GM21528 (cell line): ENCODE measurements around the gene VPS26C.
"Not testable (repeated sequence)": the region's sequence is repeated elsewhere in the genome, so short reads cannot be mapped to it uniquely, and the experiment has no call there.

Experiments used
- ATAC-seq: cut with Tn5 transposase; IDR thresholded peaks from one replicate; pipeline ENCODE4 v1.9.1; 2021; ENCODE audit warnings: mild to moderate bottlenecking, moderate library complexity; ENCODE audit not compliant: unreplicated experiment, low FRiP score

VPS26C gene

DNA sequence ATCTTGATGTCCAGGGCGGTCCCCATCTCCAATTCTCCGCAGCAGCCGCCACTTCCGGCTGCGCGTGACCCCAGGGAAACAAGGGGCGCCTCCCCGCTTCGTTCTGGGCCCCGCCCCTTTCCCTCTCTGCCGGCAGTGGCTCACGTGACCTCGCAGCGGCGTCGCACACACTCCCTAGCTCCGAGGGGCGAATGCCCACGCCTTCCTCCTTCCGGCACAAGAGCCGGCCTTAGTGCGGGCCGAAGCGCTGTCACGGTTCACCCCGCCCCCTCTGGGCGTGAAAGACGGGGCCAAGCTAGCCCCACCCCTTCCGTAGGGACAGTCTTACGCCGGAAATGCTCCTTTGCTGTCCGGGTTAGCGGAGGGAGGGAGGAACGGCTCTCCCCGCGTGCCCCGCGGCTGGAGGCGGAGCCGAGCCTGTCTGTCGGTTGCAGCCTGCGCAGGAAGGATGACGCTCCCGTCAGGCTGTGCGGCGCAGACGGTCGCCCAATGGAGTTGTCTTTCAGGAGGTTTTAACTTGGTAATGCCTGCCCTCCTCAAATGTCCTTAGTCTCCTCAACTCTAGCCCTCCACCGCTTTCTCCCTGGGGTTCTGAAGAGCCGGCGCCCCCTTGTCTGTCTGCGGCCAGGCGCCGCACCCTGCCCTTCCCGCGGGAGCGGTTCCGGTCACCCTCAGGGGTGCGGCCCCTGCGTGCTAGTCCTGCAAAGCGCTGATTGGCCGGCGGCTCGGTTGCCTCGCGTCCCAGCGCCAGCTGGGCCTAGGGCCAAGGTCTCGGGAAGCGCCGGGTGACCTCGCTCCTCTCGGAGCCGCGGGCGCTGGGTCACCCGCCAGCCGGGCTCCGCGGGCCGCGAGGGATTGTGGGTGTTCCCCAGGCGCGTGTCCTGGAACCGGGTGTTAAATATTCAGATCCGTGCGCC is at the start of gene VPS26C:
Gene VPS26C, minus strand, starts transcription at position 66 of the 917 bp plus-strand sequence. Its CDS starts 40 bp downstream, at position 26.
- ATAC-seq, result peak; percentile 93

DNA sequence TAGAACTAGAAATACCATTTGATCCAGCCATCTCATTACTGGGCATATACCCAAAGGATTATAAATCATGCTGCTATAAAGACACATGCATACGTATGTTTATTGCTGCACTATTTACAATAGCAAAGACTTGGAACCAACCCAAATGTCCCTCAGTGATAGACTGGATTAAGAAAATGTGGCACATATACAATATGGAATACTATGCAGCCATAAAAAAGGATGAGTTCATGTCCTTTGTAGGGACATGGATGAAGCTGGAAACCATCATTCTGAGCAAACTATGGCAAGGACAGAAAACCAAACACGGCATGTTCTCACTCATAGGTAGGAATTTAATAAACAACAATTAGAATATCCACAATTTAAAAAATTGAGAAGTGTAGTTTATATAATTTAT is 48.9 kb upstream of the VPS26C start:
- ATAC-seq, result not testable (repeated sequence)

DNA sequence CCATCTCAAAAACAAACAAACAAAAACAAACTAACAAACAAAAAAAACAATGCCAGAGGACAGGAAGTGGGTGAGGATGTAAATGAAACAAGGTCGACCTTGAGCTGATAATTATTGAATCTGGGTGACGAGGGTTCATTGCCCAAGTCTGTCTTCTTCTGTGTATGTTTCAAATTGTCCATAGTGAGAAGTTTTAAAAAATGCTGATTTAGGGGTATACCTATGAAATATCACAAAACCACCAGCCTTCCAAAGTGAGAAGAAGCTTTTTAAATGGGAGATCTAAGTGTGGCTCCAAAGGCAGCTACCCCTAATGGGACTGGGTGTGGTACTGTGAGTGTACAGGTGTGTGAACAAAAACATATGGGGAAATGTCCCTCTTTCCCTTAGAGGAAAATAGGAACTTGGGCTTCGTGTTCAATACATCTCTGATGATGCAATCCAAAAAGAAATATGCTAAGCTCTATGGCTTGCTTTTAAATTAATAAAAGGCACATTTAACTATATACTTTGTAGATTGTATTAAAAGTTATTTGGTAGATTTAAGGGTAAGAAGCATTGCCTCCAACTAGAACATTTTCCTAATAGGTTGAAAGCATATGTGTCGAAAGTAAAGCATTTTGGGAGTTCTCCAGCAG is 33.1 kb upstream of the VPS26C start:
- ATAC-seq, result no peak

DNA sequence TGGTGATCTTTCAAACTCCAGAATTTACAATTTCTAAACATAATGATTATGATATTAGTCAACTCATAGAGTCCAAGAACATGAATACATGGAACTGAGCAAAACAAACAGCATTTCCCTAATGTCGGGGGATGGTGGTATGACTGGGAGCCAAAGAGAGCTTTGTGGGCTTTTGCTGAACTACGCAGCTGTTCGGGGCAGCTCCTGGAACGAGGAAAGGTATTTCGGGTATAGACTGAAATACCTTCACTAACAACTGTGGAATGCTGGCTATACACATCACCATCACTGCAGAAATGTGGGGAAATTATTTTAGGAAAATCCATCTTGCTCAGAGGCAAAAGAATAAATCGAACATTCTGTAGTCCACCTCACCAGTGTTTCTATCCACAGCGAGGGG is 30.2 kb upstream of the VPS26C start:
- no peak for ATAC-seq

DNA sequence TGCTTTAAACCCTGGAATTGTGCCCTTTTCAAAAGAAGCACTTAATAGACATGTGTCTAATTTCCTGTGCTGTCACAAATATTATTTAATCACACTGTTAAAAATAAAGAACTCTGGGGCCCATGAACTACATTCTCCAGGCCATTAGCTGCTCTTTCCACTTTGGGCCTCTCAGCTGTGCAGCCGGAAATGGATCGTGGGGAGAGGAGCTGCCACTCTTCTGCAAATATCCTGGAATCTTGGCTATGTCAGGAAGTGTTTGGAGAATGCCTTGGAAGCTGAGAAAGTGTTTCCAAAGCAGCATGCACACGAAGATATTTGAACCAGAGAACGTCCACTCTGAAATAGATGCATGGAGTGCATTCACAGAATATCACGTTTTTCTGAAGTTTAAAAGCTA is 27.5 kb upstream of the VPS26C start:
- no peak for ATAC-seq

DNA sequence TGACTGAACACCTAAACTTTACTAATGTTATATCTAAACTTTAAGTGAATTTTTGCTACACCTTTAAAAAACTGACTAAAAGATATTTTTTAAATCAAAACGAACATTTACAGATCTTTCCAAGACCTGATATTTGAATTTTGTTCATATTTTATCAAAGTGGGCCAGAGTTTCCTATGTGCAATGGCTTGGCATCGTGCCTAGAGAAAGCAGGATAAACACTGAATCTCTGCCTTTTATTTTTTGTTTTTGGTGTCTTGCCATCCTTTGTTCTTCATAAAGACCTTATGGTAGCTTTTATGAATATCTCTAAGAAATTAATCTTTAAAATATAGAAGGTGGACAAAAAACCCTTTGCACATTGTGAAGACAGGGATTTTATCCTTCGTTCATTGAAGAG is 25.8 kb upstream of the VPS26C start:
- no peak for ATAC-seq

DNA sequence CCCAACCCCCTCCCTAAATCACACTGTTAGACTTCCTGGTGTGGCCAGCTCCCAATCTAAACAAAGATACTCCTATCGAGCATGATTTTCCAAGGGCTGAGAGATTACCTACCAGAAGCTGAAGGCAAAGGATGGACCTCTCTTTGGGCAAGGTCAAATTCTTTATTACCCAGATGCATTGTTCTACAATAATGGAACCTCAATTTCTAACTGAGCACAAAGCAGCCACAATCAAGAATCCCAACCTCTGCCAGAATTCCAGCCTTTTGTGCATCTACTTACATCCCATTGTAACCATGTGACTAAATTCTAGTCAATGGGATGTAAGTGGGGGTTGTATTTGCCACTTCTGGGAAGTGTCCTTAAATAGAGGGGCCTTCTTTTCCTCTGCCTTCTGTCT is 24.9 kb upstream of the VPS26C start:
- ATAC-seq, result no peak

DNA sequence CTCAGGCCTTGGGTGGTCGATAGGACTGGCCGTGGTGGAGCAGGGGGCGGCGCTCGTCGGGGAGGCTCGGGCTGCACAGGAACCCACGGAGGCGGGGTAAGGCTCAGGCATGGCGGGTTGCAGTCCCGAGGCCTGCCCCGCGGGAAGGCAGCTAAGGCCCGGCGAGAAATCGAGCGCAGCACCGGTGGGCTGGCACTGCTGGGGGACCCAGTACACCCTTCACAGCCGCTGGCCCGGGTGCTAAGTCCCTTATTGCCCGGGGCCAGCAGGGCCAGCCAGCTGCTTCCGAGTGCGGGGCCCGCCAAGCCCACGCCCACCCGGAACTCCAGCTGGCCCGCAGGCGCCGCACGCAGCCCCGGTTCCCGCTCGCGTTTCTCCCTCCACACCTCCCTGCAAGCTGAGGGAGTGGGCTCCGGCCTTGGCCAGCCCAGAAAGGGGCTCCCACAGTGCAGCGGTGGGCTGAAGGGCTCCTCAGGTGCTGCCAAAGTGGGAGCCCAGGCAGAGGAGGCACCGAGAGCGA is 16.1 kb upstream of the VPS26C start:
- ATAC-seq, result not testable (repeated sequence)

DNA sequence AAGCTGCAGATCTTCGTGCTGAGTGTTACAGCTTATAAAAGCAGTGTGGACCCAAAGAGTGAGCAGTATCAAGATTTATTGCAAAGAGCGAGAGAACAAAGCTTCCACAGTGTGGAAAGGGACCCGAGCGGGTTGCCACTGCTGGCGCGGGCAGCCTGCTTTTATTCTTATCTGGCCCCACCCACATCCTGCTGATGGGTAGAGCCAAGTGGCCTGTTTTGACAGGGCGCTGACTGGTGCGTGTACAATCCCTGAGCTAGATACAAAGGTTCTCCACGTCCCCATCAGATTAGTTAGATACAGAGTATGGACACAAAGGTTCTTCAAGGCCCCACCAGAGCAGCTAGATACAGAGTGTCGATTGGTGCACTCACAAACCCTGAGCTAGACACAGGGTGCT is 15.5 kb upstream of the VPS26C start:
- not testable (repeated sequence) for ATAC-seq

DNA sequence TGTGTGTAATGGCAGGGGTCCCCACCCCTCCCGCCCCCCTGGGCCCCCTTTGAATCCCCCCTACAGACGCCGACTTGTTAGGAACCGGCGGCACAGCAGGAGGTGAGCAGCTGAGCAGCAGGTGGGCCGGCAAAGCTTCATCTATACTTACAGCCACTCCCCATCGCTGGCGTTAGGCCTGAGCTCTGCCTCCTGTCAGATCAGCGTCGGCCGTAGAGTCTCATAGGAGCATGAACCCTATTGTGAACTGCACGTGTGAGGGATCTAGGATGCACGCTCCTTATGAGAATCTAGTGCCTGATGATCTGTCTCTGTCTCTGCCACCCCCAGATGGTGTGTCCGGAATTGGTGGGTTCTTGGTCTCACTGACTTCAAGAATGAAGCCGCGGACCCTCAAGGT is 14.9 kb upstream of the VPS26C start:
- no peak for ATAC-seq

DNA sequence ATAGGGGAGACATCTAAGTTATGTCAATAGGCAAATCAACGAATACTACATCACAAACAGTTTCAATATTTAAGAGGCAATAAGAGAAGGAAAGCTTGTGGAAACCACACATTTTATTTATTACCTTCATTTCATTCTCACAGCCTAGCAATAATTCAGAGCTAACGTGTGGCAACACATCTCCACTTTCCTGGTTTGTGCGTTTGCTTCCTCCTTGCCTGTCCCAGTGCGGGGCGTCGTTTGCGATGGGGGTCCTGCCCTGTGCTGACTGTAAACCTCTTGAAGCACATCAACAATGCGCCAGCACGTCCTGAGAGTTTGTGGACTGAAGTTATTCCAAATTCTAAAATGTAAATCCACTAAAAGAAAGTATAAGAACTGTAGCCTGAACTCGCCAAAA is 14.4 kb upstream of the VPS26C start:
- ATAC-seq, result no peak

DNA sequence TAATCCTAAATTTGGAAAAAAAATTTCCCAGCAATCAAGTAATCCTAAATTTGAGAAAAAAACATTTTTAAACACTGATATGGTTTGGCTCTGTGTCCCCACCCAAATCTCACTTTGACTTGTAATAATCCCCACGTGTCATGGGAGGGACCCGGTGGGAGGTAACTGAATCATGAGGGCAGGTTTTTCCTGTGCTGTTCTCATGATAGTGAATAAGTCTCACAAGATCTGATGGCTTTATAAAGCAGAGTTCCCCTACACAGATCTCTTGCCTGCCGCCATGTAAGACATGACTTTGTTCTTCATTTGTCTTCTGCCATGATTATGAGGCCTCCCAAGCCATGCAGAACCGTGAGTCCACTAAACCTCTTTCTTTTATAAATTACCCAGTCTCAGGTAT is 12.1 kb upstream of the VPS26C start:
- ATAC-seq, result not testable (repeated sequence)

DNA sequence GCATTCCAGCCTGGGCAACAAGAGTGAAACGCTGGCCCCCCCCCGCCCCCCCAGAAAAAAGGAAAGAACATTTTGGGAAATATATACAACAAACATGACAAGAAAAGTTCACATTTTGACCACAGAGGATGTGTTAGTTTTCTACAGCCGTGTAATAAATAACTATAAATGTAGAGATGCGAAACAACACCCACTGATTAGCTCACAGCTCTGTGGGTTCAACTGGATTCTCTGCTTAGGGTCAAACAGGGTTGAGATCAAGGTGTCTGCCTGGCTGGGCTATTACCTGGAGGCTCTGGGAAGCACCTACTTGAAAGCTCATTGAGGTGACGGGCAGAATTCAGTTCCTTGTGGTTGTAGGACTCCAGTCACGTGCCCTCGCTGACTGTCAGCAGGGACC is 11.1 kb upstream of the VPS26C start:
- ATAC-seq, result no peak

DNA sequence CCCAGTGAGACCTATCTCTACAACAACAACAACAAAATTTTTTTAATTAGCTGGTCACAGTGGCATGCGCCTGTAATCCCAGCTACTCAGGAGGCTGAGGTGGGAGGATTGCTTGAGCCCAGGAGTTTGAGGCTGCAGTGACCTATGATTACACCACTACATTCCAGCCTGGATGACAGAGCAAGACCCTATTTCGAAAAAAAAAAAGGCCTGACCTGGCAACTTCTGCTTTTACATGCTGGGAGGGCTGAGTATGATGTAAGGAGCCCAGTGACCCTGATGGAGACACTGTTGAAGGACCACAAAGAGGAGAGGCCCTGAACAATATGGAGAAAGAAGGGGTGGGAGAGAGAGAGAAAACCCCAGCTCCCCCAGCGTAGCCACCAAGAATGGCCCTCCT is 9.2 kb upstream of the VPS26C start:
- ATAC-seq, result no peak

DNA sequence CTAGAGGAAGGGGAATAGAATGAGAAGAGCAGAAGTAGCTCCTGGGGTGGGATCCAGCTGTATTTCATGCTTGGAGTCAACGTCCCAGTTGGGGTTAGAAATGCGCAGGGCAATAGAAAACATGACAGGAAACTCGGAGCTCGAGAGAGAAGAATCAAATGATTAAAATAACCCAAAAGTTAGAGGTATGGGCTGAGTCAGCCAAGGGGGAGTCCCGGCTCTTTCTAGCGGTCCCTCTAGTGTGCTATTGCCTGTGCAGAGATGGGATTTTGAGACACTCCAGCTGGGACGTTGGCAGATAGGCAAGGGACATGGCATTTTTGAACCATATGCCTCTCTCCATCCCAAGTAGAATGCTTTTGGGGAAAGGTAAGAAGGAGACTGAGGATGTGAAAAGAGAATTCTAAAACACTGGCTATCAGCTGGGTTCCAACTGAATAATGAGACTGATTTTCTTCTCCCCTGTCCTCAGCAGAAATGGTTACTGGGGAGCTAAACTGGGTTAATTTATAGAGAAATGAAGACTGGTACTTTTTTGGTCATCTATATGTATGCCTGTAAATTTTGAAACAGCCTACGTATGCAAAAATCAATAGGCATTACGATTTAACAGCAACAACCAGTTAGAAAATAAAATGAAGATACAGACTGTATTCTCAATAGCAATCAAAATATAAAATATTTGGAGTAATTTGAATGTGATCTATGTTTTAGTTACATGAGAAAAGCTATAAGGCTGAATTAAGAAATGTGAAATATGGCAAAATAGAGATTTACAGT is 7.0 kb upstream of the VPS26C start:
- ATAC-seq, result no peak

DNA sequence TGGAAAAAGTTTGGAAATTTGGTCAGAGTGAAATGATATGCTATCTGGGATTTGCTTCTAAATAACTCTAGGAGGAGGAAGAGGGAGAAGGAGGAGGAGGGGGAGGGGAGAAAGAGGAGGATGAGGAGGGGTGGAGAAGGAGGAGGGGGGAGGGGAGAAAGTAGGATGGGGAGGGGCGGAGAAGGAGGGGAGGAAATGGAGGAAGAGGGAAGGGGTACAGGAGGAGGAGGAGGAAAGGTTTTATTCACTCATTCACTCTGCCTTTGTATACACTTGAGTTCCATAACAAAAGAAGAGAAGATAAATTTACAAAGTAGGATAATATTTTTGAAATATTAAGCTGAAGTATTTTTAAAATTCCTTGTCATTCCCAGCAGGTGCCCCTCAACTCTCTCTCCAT is 6.3 kb upstream of the VPS26C start:
- no peak for ATAC-seq

DNA sequence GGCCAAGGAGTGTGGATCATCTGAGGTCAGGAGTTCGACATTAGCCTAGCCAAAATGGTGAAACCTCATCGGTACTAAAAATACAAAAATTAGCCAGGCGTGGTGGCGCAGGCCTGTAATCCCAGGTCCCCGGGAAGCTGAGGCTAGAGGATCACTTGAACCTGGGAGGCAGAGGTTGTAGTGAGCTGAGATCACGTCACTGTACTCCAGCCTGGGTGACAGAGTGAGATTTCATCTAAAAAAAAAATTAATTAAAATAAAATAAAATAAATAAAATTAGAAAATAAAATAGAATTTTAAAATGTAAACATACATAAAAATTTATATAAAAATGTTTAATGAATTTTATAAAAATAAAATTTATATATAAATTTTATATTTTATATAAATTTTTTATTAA is 5.8 kb upstream of the VPS26C start:
- ATAC-seq, result no peak

DNA sequence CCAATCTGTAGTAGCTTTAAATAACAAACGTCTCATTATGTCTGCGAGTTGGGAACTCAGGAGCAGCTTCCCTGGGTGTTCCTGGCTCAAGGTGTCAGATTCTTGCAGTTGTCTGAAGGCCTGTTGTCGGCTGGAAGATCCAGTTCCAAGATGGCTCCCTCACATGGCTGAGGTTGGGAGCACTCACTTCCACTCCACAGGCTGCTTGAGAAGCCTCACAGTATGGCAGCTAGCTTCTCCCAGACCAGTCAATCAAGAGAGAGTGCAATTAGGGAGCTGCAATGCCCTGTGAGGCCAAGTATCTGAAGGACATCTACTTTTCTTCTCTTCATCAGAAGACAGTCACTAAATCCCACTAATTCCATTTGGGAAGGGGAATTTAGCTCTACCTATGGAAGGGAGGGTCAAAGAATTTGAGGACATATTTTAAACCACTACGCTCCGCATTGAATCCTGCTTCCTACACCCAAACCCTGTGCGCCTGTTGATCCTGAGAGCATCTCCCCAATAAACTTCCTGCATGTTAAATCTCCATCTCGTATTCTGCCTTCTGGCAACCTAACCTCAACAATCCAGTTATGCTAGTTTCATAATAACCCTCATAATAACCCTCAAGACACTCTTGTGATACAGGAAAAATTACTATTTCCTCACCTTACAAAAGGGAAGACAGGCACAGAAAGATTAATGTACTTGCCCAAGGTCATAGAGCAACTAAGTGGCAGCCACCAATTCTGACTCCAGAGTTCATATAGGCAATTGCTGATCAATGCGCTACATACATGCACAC is 3.6 kb upstream of the VPS26C start:
- no peak for ATAC-seq

DNA sequence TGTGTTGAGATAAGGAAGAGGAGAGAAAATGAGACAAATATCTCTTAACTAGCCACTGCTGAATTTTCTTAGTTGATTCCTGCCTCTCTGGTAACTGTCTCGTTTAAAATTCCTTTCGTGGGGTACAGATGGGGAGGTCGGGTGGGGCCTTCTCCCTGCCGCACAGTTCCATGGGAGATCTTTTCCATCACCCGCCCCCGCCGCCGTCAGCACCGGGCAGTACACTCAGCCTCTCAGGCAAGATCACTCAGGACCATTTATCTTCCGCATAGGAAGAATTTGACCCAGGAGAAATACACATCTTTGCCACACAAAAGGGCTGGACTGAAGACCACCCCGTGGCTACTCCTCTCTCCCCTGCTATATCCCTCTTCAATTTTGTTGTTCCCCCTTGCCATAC is 2.3 kb upstream of the VPS26C start:
- ATAC-seq, result no peak

DNA sequence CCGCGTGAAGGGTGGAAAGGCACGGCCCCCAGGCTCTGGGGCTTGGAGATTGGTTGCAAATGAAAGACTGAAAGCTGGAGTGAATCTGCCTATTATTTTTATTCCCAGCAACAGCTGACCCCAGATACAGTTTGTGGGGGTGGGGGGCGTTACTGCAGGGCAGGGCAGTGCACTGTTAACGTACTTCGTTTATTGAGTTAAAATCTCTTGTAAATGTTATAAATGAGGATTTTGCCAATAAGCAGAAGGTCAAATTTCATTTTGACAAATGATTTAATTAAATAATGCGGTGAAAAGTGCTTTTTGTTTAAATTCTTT is 1.0 kb upstream of the VPS26C start:
- no peak for ATAC-seq
